ENCODE measurements around the gene MRPL55.

The MRPL55 gene

GRCh38 chr1:228070173-228070572, 38.9 kb downstream of the MRPL55 start:
- TF ChIP-seq CTCF (IDR thresholded peaks at IDR 0.05; ENCODE audit: insufficient read depth, low read depth, low read length, missing control alignments): no peak
- no peak overlapping the region for H3K4me3 ChIP-seq (ENCODE audit: low read depth, low read length)

GRCh38 chr1:228068359-228068758, 40.7 kb downstream of the MRPL55 start:
- DNase-seq (ENCODE audit: low read depth): no peak
- H3K4me3 ChIP-seq (ENCODE audit: low read depth, low read length): no peak overlapping the region
- TF ChIP-seq CTCF (IDR thresholded peaks at IDR 0.05; ENCODE audit: insufficient read depth, low read depth, low read length, missing control alignments): no peak

More at GRCh38 chr1:228070173-228070572, 38.9 kb downstream of the MRPL55 start:
- DNase-seq (ENCODE audit: low read depth): no peak

GRCh38 chr1:228066891-228067654, 42.0 kb downstream of the MRPL55 start:
- no peak for TF ChIP-seq CTCF (IDR thresholded peaks at IDR 0.05; ENCODE audit: insufficient read depth, low read depth, low read length, missing control alignments)
- DNase-seq (ENCODE audit: low read depth): no peak
- H3K4me3 ChIP-seq (ENCODE audit: low read depth, low read length): no peak overlapping the region

GRCh38 chr1:228066416-228066815, 42.7 kb downstream of the MRPL55 start:
- no peak for DNase-seq (ENCODE audit: low read depth)
- no peak overlapping the region for H3K4me3 ChIP-seq (ENCODE audit: low read depth, low read length)
- TF ChIP-seq CTCF (IDR thresholded peaks at IDR 0.05; ENCODE audit: insufficient read depth, low read depth, low read length, missing control alignments): no peak

- DNase-seq (ENCODE audit: low read depth): no peak
- H3K4me3 ChIP-seq (ENCODE audit: low read depth, low read length): no peak overlapping the region
- no peak for TF ChIP-seq CTCF (IDR thresholded peaks at IDR 0.05; ENCODE audit: insufficient read depth, low read depth, low read length, missing control alignments)
Observed at GRCh38 chr1:228065543-228066347, 43.4 kb downstream of the MRPL55 start.

- no peak for TF ChIP-seq CTCF (IDR thresholded peaks at IDR 0.05; ENCODE audit: insufficient read depth, low read depth, low read length, missing control alignments)
- no peak overlapping the region for H3K4me3 ChIP-seq (ENCODE audit: low read depth, low read length)
- no peak for DNase-seq (ENCODE audit: low read depth)
Observed at GRCh38 chr1:228064741-228065542, 44.2 kb downstream of the MRPL55 start.

All from GM12865 (cell line).